Thymus (tissue), 11 donors: ENCODE measurements around the gene ZNF195. TPM values are rescaled to one million over a fixed set of nuclear protein-coding genes. Genes with fewer than 3 reads are reported as not detected.
"Not testable (repeated sequence)": the region's sequence is repeated elsewhere in the genome, so short reads cannot be mapped to it uniquely, and the experiment has no call there.

Source experiments
- DNase-seq, 9 donors: peaks; one replicate each; pipeline ENCODE4 v3.0.0-alpha.2; 2013; ENCODE audit warnings: low spot score in 9 of 9, low read depth in 6 of 9, missing footprints in 1 of 9
- H3K27ac ChIP-seq, 2 donors: one replicate each; pipeline ENCODE4 v1.5.1; 2013; ENCODE audit warnings: control low read depth in 1 of 2, low read depth in 1 of 2, low read length in 1 of 2, mild to moderate bottlenecking in 1 of 2, moderate library complexity in 1 of 2
- H3K27me3 ChIP-seq, 2 donors: one replicate each; pipeline ENCODE4 v1.5.1; 2013; ENCODE audit warnings: low read length in 1 of 2; ENCODE audit not compliant: control insufficient read depth in 2 of 2, insufficient read depth in 1 of 2
- H3K36me3 ChIP-seq, 2 donors: one replicate each; pipeline ENCODE4 v1.5.1; 2013; ENCODE audit warnings: low read length in 1 of 2, mild to moderate bottlenecking in 1 of 2, moderate library complexity in 1 of 2; ENCODE audit not compliant: control insufficient read depth in 2 of 2, insufficient read depth in 2 of 2
- H3K4me1 ChIP-seq, 2 donors: one replicate each; pipeline ENCODE4 v1.5.1; 2013; ENCODE audit warnings: low read length in 2 of 2; ENCODE audit not compliant: control insufficient read depth in 2 of 2, insufficient read depth in 2 of 2
- H3K4me3 ChIP-seq, 2 donors: one replicate each; pipeline ENCODE4 v1.5.1; 2013; ENCODE audit warnings: low read length in 2 of 2, control low read depth in 1 of 2, mild to moderate bottlenecking in 1 of 2
- H3K9me3 ChIP-seq, 2 donors: one replicate each; pipeline ENCODE4 v1.5.1; 2013; ENCODE audit warnings: low read length in 1 of 2, mild to moderate bottlenecking in 1 of 2; ENCODE audit not compliant: control insufficient read depth in 2 of 2, insufficient read depth in 1 of 2
- WGBS: extraction: QIAGEN DNeasy Blood & Tissue Kit; methylation state at CpG from one replicate; pipeline ENCODE4 v1.1.7; 2013; 5-methylcytosine and 5-hydroxymethylcytosine counted together
- polyA plus RNA-seq: library from polyadenylated mRNA; stranded (reverse); fragments of 200-250 nt; gene quantifications from one replicate; pipeline ENCODE4 v1.2.3, GENCODE V29; 2013
- total RNA-seq: library from RNA; stranded (reverse); fragments of 120-200 nt; gene quantifications from one replicate; pipeline ENCODE4 v1.2.4, GENCODE V29; 2013
- donor health status: healthy.

The ZNF195 gene
- total and polyA plus RNA-seq, 2 donors = 26.8 to 31.1 TPM

DNA sequence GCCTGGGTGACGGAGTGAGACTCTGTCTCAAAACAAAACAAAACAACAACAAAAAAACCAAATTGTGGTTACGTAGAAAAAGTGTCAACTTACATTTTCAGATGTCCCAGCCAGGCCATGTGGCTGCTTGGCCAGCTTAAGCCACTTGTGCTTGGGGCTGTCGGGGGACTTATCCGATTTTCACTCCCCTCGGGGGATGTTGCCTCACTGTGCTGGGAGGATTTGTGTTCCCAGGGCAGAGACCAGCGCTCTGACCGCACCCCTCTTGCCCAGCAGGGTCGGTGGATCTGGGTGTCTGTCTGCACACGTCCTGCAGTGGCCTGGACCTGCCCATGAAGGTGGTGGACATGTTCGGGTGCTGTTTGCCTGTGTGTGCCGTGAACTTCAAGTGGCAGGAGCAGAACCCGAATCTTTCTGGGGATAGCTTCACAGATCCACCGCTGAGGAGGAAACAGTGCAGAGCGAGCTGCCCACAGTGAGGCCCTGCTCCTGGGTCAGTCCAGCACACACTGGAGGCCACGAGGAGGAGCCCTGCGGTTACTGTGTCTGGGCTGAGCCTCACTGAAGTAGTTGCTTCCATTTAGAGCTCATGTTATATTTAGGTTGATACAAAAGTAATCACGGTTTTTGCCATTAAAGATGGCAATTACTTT lies 27.4 kb upstream of the ZNF195 start:
- H3K4me1 ChIP-seq, DNase-seq, H3K9me3 ChIP-seq, H3K27ac ChIP-seq, H3K4me3 ChIP-seq, H3K36me3 ChIP-seq, H3K27me3 ChIP-seq: not testable (repeated sequence)
- WGBS = 92% methylated on average over 17 of the region's 17 CpGs

- not testable (repeated sequence) for H3K4me3 ChIP-seq, H3K36me3 ChIP-seq, H3K9me3 ChIP-seq, H3K27me3 ChIP-seq, H3K4me1 ChIP-seq, DNase-seq, H3K27ac ChIP-seq
- WGBS = 89% methylated on average over 22 of the region's 22 CpGs
Measured at GRCh38 chr11:3404076-3404925, 25.4 kb upstream of the ZNF195 start.

- H3K27ac ChIP-seq, H3K27me3 ChIP-seq, H3K4me3 ChIP-seq, H3K4me1 ChIP-seq, H3K9me3 ChIP-seq, H3K36me3 ChIP-seq, DNase-seq: not testable (repeated sequence)
- 98% methylated on average over 8 of the region's 8 CpGs for WGBS
Measured at GRCh38 chr11:3402861-3403250, 23.9 kb upstream of the ZNF195 start.

DNA sequence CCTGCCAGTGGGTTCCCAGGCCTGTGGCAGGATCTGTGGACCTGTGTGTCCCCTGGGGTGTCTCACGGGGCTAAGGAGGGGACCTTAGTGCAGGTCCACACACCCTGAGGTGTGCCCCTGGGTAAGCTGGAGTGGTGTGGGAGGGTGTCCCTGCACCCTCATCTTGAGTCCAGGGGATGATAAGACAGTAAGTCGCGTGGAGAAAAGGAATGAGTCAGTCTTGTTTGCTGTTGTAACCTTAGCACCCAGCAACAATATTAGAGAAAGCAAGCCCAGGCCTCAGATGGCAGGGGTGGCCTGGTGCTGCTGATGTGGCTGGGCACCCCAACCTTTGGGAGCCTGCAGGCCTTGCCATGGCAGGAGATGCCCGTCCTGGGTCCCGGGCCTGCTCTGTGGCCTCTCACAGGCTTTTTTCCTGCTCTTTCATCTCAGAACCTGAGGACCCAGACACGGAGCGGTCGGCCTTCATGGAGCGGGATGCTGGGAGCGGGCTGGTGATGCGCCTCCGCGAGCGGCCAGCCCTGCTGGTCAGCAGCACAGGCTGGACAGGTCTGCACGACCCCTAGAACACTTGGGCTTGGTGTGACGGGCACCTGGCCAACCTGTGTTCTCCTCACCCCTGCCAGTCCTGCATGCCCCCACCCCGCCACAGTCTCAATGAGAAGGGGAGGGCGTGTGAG lies 23.4 kb upstream of the ZNF195 start:
- H3K27ac ChIP-seq, DNase-seq, H3K4me1 ChIP-seq, H3K36me3 ChIP-seq, H3K9me3 ChIP-seq, H3K4me3 ChIP-seq, H3K27me3 ChIP-seq: not testable (repeated sequence)
- 98% methylated on average over 18 of the region's 18 CpGs for WGBS

GRCh38 chr11:3401052-3401451 lies 22.1 kb upstream of the ZNF195 start:
- not testable (repeated sequence) for H3K4me1 ChIP-seq, H3K9me3 ChIP-seq, DNase-seq, H3K27ac ChIP-seq, H3K27me3 ChIP-seq, H3K36me3 ChIP-seq, H3K4me3 ChIP-seq
- 95% methylated on average over 4 of the region's 4 CpGs for WGBS

- DNase-seq, H3K27ac ChIP-seq, H3K27me3 ChIP-seq, H3K4me1 ChIP-seq, H3K9me3 ChIP-seq, H3K4me3 ChIP-seq, H3K36me3 ChIP-seq: not testable (repeated sequence)
- WGBS = 95% methylated on average over 3 of the region's 3 CpGs
Measured at GRCh38 chr11:3398509-3398908, 19.6 kb upstream of the ZNF195 start.

DNA sequence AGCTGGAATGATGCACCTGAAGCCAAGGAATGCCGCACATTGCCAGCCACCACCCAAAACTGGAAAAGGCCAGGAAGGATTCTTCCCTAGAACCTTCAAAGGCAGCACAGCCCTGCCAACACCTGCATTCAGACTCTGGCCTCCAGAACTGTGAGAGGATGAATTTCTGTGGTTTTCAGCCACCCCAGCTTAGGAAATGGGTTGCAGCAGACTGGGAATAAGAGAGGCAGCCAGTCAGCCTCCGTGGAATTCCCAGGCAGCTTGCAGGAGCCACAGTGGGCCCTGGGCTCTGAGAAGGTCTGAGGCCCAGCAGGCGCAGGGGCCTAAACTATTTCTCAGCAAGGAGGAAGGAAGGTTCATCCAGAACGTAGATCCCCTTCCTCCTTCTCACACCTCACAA lies 19.2 kb upstream of the ZNF195 start:
- not testable (repeated sequence) for H3K27me3 ChIP-seq, H3K36me3 ChIP-seq, H3K4me1 ChIP-seq, H3K27ac ChIP-seq, H3K4me3 ChIP-seq, DNase-seq, H3K9me3 ChIP-seq
- 92% methylated on average over 4 of the region's 4 CpGs for WGBS

DNA sequence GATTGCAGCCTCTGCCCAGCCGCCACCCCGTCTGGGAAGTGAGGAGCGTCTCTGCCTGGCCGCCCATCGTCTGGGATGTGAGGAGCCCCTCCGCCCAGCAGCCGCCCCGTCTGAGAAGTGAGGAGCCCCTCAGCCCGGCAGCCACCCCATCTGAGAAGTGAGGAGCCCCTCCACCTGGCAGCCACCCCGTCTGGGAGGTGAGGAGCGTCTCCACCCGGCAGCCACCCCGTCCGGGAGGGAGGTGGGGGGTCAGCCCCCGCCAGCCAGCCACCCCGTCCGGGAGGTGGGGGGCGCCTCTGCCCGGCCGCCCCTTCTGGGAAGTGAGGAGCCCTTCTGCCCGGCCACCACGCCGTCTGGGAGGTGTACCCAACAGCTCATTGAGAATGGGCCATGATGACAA lies 18.3 kb upstream of the ZNF195 start:
- H3K9me3 ChIP-seq, H3K27ac ChIP-seq, DNase-seq, H3K27me3 ChIP-seq, H3K4me3 ChIP-seq, H3K36me3 ChIP-seq, H3K4me1 ChIP-seq: not testable (repeated sequence)
- 94% methylated on average over 23 of the region's 23 CpGs for WGBS

DNA sequence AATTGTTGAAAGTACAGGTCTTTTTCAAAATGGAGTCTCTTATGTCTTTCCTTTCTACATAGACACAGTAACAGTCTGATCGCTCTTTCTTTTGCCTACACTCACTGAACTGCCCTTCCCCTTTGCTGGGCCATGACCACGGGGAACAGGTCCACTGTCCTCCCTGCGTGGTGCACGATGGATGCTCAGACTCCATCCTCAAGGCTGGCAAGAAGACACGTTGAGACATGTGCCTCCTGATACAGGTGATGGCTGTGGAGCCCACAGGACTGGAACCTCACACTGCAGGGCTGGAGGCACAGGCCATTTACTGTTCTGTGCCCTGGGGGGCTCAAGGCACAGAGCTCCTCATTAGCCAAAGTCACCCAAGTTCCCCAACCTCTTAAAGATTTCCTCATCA lies 16.5 kb upstream of the ZNF195 start:
- 92% methylated on average over 5 of the region's 5 CpGs for WGBS
- not testable (repeated sequence) for DNase-seq, H3K4me1 ChIP-seq, H3K36me3 ChIP-seq, H3K27ac ChIP-seq, H3K4me3 ChIP-seq, H3K9me3 ChIP-seq, H3K27me3 ChIP-seq
